GM10266 (cell line): ENCODE results near the gene EYA2.

Experiments used
- DNase-seq: peaks from one replicate; pipeline ENCODE4 v3.0.0; 2012; ENCODE audit errors: extremely low spot score
- TF ChIP-seq, protein P1 (sequence below): IDR thresholded peaks from 2 replicates; pipeline ENCODE4 v1.5.1; 2012; ENCODE audit warnings: mild to moderate bottlenecking, low read depth; ENCODE audit not compliant: control insufficient read depth, insufficient read depth; ENCODE audit errors: missing control alignments

The EYA2 gene

DNA sequence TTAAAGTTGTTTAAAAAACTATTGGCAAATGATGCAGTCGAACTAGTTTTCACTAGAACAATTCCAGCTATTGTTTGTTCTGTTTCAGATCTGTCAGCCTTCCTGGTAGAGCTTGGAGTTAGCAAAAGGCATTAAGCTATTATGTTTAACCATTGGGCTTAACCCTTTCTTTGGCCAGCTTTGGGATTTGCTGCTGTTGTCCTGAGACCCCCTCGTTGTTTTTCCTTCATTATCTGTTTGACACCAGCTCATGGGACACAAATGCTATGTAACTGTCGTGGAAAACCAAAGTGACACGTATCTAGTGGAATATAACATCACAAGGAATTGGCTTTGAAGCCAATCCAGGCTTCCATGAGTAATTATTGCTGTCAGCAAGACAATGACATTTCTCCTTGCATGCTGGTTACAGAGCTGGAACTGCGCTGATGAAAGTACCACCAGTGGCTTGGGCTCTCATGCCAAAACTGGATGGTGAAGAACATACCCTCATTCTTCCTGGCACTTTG, 96.0 kb downstream of the EYA2 start:
- TF ChIP-seq, protein P1, sequence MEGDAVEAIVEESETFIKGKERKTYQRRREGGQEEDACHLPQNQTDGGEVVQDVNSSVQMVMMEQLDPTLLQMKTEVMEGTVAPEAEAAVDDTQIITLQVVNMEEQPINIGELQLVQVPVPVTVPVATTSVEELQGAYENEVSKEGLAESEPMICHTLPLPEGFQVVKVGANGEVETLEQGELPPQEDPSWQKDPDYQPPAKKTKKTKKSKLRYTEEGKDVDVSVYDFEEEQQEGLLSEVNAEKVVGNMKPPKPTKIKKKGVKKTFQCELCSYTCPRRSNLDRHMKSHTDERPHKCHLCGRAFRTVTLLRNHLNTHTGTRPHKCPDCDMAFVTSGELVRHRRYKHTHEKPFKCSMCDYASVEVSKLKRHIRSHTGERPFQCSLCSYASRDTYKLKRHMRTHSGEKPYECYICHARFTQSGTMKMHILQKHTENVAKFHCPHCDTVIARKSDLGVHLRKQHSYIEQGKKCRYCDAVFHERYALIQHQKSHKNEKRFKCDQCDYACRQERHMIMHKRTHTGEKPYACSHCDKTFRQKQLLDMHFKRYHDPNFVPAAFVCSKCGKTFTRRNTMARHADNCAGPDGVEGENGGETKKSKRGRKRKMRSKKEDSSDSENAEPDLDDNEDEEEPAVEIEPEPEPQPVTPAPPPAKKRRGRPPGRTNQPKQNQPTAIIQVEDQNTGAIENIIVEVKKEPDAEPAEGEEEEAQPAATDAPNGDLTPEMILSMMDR, result no peak
- DNase-seq, result no peak

DNA sequence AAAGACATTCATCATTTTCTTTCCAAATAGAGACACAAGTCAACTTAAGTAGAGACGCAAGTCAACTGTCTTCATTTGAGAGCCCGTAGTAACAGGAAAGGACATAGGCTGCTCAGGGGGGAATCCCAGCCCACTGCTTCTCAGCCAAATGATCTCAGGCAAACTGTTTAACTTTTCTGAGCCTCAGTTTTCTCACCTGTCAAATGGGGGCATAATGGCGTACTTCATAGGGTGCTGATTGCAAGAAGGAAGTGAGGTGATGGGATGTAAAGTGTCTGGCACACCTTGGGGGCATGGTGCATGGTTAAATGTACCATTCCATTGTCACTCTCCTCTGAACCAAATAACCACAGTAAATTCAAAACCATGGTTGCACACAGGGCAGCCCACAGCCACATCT, 96.5 kb downstream of the EYA2 start:
- TF ChIP-seq, protein P1, result no peak
- DNase-seq, result no peak

DNA sequence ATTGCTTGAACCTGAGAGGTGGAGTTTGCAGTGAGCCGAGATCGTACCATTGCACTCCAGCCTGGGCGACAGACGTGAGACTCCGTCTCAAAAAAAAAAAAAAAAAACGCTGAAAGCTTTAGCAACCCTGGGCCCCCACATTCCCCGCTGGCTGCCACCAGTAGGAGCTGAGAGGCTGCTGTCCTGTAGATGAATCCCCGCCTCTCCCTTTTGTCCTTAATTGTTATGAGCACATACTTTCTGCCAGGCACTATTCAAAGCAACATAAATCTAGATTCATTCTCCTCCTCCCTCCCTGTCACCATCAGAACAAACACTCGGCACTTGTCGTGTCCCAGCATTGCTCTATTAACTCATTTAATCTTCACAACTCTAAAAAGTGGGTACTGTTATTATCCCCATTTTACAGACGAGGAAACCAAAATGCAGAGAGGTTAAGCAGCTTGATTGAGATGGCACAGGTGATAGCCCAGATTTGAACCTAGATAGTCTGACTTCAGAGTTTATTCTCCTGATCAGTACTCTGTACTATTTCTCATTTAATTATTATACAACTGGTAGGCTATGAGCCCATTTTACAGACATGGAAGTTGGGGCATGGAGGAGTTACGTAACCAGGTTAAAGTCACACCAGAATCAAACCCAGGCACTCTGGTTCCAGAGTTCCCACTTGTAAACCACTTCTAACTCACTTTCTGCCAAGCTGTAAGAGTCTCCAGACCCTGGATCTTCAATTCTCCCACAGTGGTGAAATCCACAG, 97.4 kb downstream of the EYA2 start:
- TF ChIP-seq, protein P1, result no peak
- no peak for DNase-seq

DNA sequence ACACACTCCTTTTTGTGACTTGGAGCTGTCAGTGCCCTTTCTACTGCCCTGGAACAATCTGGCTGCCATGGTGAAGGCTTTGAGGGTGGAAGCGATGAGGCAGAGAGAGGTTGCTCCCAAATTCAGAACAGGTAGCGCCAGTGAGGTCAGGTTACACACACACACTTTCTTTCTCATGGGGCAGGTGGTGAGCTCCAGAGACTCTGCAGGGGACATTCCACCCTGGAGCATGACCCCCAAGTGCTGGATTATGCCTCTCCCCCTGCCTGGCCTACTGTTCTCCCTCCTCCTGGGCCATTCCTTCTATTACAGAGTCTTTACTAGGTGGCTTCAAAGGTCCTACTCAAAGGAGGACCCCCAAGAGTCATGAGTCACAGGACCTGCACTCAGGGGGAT, 98.0 kb downstream of the EYA2 start:
- TF ChIP-seq, protein P1, result no peak
- DNase-seq, result no peak

DNA sequence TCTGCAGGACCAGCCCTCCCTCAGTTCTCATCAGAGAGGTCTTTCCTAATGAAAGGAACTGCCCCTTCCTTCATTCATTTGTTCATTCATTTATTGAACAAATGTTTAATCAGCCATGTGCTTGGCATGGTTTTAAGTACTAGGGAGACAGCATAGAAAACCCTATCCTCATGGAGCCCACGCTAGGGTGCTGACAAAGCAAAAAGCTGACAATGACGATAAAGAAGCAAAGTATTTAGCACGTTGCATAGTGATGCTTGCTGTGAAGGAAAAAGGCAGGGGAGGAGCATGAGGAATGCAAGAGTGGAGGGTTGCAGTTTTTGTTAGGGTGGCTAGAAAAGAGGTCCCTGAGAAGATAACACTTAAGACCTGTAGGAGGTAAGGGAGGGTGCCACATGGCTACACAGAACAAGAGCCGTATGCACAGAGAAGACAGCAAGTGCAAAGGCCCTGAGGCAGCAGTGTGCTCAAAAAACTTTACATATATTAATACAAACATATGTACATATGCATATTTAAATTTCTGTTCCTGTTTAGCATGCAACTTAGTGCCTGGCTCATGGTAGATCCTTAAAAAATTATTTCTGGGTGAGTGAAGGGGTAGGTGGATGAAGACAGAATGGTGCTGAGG, 98.9 kb downstream of the EYA2 start:
- no peak for DNase-seq
- TF ChIP-seq, protein P1, result no peak

DNA sequence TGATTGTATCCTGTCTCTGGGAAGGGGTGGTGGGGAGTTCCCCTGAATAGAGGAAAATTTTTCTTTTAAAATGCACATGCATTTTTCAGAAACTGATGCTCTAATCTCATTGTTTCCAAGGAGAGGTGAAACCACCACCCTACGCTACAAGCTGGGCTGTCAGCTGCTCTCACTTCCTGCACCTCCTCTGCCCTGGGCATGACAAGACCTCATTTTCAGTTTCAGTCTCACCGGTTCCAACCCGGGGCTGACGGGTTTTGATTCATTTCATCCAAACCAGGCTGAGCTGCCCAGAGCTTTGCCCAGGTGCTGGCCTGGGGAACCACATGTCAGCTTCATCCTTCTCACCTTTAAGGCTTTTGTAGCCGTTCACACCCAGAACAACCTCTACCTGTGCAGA, 99.7 kb downstream of the EYA2 start:
- peak; percentile 40 for DNase-seq
- TF ChIP-seq, protein P1, result no peak

DNA sequence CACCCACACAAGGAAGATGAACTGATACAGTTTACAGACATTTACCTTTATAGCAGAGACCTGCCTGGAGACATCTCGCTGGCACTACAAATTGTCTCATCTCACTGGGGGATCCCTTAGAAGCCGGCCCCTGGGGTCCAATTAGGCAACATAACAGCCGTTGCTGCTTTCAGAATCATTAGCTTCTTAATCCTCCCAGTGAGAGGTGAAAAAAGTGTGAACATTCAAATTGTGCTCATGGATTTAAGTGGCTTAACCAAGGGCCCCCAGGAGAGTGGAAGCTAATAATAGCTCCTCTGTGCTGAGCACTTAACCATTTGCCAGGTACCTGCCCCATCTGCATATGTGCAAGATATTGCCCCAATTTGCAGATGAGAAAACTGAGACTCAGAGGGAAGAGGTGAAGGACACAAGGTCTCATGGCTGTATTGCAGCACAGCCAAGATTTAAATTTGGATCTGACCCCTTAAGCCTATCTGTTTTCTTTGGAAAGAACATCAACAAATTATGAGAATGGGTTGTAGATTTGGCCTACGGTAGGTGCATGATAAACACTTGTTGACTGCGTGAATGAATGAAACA, 101.0 kb downstream of the EYA2 start:
- DNase-seq, result no peak
- TF ChIP-seq, protein P1, result no peak
